PFSK-1 (cell line): ENCODE measurements around the gene LAMA4.

Experiments
- POLR2AphosphoS5 ChIP-seq: IDR thresholded peaks from 2 replicates; pipeline ENCODE4 v1.6.1; 2012; ENCODE audit warnings: low read depth, mild to moderate bottlenecking, control low read depth, low read length, moderate library complexity
- REST ChIP-seq, 2 experiments: IDR thresholded peaks; 2 replicates each; pipeline versions ENCODE4 v1.6.1 to v1.8.0; 2011 to 2012; ENCODE audit warnings: low read depth in 2 of 2, low read length in 2 of 2, control low read depth in 1 of 2, inconsistent platforms in 1 of 2, mild to moderate bottlenecking in 1 of 2, moderate library complexity in 1 of 2; ENCODE audit not compliant: insufficient read depth in 1 of 2
- SIN3A ChIP-seq: IDR thresholded peaks from 2 replicates; pipeline ENCODE4 v1.6.1; 2012; ENCODE audit warnings: mild to moderate bottlenecking, low read length, moderate library complexity, borderline replicate concordance; ENCODE audit not compliant: insufficient read depth

- no peak for TF ChIP-seq POLR2AphosphoS5
- TF ChIP-seq REST (IDR thresholded peaks at IDR 0.05; ENCODE audit: insufficient read depth in 1 of 2, low read depth in 2 of 2, low read length in 2 of 2): no peak
- TF ChIP-seq SIN3A: no peak
These were observed 4.4 kb upstream of the LAMA4 start for GRCh38 chr6:112258642-112259336.
